ENCODE measurements around the gene TCF3.

The TCF3 gene

GRCh38 chr19:1592024-1592754 lies 60.2 kb downstream of the TCF3 start:
- FAIRE-seq (peak; percentile 82), DNase-seq (ENCODE audit: extremely low spot score, insufficient read length, low read depth) (peak; percentile 97)

DNA sequence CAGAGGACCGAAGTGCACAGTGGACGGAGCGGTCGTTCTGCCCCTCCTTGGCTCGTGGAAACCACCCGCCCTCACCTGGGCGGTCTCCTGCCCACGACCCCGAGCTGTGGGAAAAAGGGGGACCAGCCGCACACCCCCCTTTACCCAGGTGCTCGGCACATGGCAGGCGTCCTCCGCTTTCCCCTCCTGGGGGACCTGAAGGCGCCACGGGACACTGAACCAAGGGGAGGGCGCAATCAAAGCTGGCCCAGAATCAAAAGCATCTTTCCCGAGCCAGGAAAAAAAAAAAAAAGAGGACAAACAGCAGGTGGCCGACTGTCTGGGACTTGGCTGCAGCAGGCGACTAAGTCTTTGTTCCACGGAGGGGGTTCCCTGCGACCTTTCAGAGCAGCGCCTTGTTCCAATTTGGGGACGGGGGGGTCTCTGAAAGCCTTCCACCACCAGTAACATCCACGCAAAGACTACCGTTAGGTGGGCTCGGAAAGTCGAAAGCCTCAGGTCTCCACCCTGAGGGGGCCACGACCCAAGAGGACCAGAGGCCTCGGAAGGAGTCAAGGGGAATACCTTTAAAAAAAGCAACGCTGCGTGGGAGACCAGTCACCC lies 60.9 kb downstream of the TCF3 start:
- DNase-seq (ENCODE audit: extremely low spot score, insufficient read length, low read depth) = no peak
- FAIRE-seq = no peak

DNA sequence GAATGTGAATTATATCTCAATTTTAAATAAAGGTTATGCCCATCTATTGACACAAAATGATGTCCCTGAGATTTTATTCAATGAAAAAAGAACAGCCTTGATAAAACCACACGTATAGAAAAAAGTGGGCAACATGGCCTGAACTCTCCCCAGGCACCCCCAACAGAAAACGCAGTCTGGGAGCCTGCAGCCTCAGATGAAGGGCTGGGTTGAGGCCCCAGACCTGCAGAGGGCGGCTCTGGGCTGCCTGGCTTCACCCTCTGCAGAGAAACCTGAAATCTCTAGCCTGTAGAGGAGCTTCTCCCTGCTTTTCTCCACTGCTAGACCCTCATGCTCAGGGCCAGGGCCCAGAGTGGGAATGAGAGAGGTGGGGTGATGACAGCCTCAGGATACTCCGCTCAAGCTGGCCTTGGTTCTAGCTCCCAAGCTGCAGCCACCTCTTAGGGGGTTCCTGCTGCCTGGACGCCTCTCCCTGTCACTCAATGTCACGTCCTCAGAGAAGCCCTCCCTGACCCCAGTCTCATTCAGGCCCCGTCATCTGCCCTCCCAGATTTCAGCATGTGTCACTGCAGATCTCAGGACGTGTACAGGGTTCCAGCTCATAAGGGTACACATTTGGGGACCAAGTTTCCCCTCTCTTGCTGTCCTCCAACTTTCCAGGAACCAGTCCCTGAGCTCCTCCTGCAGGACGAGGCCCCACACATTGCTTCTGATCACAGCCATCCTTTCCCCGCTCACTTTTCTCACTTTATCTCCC lies 61.6 kb downstream of the TCF3 start:
- no peak for DNase-seq (ENCODE audit: extremely low spot score, insufficient read length, low read depth)
- FAIRE-seq = peak; percentile 71

GRCh38 chr19:1587872-1588271 lies 64.5 kb downstream of the TCF3 start:
- FAIRE-seq (no peak), DNase-seq (ENCODE audit: extremely low spot score, insufficient read length, low read depth) (no peak)

- DNase-seq (ENCODE audit: extremely low spot score, insufficient read length, low read depth) (no peak), FAIRE-seq (no peak)
Measured at GRCh38 chr19:1585243-1585580, 67.2 kb downstream of the TCF3 start.

DNA sequence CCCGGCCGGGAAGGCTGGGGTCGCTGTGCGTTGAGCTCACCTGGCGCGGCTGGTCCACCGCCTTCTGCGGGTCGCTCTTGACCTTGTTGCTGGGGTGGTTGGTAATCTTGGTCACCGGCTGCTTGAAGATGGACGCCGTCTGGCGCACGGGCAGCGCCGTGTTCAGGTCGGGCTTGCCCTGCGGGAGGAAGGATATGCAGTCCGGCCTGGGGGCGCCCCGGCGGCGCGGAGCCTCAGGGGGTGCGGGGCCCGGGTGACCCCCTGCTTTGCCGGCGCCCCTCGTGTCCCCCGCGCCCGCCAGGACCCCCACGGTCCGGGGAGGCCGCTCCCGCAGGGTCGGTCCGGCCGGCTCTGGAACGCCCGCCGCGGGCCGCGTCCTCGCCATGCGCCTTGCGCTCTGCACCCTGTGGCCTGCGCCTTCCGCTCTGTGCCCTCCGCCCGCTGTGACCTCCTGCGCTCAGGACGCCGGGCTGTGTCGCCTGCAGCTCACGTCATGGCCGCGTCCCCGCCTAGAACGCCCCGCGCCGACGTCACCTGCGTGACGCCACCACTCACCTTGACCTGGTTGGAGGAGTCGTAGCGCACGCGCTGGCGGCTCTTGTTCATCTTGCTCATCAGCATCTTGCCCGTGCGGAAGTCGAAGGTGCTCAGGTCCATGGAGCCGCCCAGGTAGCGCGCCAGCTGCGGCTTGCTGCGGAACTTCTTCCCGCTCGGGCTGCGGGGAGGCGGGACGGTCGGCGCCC lies 67.7 kb downstream of the TCF3 start:
- DNase-seq (ENCODE audit: extremely low spot score, insufficient read length, low read depth) = no peak
- no peak for FAIRE-seq

DNA sequence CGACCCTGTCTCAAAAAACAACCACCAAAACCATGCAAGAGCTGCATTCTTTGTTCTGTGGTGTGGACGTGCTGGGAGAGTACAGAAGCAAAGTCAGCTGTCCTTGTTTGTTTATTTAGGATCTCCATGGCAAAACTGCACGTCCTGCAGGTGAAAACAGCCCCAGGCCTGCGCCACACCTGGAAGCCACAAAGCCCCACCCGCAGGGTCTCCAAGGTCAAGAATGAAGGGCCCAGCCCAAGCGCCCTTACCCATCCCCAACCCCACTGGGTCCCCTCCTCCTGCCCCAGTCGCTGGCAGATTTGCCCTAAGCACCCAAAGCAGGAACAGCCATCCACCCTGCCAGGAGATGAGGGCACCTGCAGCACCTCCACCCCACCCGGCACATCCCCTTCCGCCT lies 70.2 kb downstream of the TCF3 start:
- DNase-seq (ENCODE audit: extremely low spot score, insufficient read length, low read depth) (no peak), FAIRE-seq (no peak)

DNA sequence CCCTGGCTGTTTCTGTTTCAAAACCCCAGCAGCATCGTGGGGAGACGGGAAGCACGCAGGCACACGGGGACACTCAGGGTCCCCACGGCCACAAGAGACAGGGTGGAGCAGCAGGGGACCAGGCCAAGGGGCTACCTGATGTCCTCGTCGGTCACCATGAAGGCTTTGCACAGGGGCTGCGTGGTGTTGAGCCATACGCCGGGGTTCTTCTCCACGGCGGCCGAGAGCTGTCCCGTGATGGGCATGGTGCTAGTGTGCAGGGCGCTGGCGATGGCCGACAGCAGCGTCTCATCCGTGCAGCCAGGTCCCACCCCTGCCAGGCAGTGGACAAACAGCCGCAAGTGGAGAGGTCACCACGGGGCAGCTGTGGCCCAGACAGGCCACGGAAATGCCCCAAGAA lies 71.5 kb downstream of the TCF3 start:
- DNase-seq (ENCODE audit: extremely low spot score, insufficient read length, low read depth) (no peak), FAIRE-seq (no peak)

GRCh38 chr19:1580382-1580781 lies 72.0 kb downstream of the TCF3 start:
- DNase-seq (ENCODE audit: extremely low spot score, insufficient read length, low read depth) = no peak
- FAIRE-seq = no peak

GRCh38 chr19:1579222-1579621 lies 73.2 kb downstream of the TCF3 start:
- FAIRE-seq = no peak
- no peak for DNase-seq (ENCODE audit: extremely low spot score, insufficient read length, low read depth)

DNA sequence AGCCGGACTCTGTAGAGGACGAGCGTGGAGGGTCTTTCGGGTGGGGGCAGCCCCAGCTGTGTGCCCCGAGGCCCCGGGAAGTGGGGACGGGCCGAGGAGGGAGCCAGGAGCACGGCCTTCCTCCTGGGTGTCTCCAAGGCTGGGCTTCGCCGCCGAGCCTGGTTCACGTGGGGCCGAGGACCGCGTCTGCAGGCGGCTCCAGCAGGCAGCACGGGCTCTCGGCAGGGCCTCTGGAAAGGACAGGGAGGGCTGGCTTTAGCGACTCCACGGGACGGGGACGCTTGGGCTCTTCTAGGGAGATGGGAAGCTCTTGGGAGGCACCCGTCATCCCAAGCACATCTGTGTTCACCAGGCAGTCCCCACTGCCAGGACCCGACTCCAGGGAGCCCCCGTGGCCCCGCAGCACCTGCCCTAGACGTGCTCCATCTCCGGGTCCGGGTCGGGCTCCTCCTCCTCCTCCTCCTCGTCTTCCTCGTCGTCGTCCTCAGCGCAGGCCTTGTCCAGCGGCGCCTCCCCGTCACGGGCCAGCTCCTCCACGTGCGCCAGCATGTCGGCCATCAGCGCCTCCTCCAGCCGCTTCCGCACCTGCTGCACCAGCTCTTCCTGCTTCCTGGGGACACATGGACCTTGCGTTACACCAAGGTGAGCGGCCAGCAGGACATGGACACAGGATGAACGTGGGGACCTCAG lies 74.3 kb downstream of the TCF3 start:
- DNase-seq (ENCODE audit: extremely low spot score, insufficient read length, low read depth) (no peak), FAIRE-seq (no peak)

GRCh38 chr19:1577090-1577928 lies 75.1 kb downstream of the TCF3 start:
- FAIRE-seq (no peak), DNase-seq (ENCODE audit: extremely low spot score, insufficient read length, low read depth) (no peak)

GRCh38 chr19:1576242-1577089 lies 75.9 kb downstream of the TCF3 start:
- FAIRE-seq = no peak
- no peak for DNase-seq (ENCODE audit: extremely low spot score, insufficient read length, low read depth)

DNA sequence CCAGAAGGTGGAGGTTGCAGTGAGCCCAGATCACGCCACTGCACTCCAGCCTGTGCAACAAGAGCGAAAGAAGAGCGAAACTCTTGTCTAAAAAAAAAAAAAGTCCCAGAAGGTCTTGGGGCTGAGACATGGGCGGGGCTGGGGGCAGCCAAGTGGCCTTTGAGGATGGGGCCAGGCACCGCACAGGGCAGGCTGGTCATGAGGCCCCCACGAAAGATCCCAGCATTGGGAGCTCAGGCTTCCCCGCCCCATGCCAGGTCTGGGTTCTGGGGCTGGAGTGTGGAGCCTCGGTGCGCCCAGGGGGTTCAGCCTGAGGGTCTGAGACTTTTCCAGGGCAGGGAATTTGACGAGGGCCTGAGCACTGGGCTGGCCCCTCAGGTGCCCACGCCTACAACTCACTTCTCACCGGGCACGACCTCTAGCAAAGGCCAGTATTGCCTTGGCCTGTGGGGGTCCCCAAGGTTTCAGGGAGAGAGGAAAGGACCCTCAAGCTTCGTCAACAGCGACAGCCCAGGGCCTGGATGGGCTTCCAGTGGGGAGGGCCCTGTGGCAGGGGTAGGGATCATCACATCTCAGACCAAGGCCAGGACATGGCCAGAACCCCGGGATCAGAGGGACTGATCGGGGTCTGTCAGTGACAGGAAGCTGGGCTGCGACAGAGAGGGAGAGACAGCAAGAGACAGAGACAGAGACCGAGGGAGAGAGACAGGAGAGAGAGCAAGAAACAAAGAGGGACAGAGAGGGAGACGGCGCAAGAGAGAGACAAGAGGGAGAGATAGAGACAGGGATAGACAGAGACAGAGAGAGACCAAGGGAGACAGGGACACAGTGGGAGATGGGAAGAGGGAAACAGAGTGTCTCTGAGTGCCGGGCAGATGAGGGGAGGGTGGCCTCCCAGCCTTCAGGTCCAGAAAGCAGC lies 76.8 kb downstream of the TCF3 start:
- no peak for FAIRE-seq
- no peak for DNase-seq (ENCODE audit: extremely low spot score, insufficient read length, low read depth)

- DNase-seq (ENCODE audit: extremely low spot score, insufficient read length, low read depth) (no peak), FAIRE-seq (no peak)
Measured at GRCh38 chr19:1574354-1575136, 77.9 kb downstream of the TCF3 start.

DNA sequence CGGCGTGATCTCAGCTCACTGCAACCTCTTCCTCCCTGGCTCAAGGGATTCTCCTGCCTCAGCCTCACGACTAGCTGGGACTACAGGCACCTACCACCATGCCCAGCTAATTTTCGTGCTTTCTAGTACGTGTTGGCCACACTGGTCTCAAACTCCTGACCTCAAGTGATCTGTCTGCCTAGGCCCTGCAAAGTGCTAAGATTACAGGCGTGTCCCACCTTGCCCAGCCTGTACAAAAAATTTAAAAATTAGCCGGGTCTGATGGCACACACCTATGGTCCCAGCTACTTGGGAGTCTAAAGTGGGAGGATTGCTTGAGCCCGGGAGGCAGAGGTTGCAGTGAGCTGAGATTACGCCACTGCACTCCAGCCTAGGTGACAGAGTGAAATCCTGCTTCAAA lies 79.6 kb downstream of the TCF3 start:
- DNase-seq (ENCODE audit: extremely low spot score, insufficient read length, low read depth) = no peak
- no peak for FAIRE-seq

DNA sequence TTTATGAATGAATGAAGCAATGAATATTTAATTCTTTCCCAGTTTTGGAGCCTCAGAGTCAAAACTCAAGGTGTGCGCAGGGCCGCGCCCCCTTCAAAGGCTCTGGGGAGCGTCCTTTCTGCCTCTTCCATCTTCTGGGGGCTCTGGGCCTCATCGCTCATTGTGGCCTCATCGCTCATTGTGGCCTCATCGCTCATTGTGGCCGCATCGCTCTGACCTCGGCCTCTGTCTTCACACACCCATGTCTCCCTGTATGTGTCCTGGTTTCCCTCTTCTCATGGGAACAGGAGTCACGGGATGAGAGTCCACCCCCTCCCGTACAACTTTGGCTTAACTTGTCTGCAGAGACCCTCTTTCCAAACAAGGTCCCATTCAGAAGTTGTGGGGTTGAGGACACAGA lies 81.1 kb downstream of the TCF3 start:
- no peak for FAIRE-seq
- DNase-seq (ENCODE audit: extremely low spot score, insufficient read length, low read depth) = no peak

Measured in GM18507 (cell line).